A673 (cell line): Measurements from ENCODE around the gene UMODL1. TPM values are rescaled to one million over a fixed set of nuclear protein-coding genes. Genes with fewer than 3 reads are reported as not detected.

Experiments
- BruUV-seq: library from RNA; stranded (reverse); fragments of 400-500 nt; replicated peaks from 2 replicates; lab custom pipeline; 2021; lab: Mats Ljungman, UMichigan
- CTCF ChIA-PET: fragments of 300-600 bp; sonication (Branson Sonifier 250); formaldehyde crosslinking; loops from one replicate; lab custom pipeline; 2022; ENCODE audit warnings: antibody characterized with exemption; lab: Charles Lee
- POLR2A ChIA-PET: fragments of 300-600 bp; sonication (Branson Sonifier 250); formaldehyde crosslinking; loops from one replicate; lab custom pipeline; 2022; ENCODE audit warnings: antibody characterized with exemption; ENCODE audit not compliant: low non-redundant PET; lab: Charles Lee
- DNase-seq: peaks from one replicate; pipeline ENCODE4 v3.0.0-alpha.2; 2015; ENCODE audit warnings: low spot score
- H3K27ac ChIP-seq: fragments of 200-600 bp; sonication (generic); 2 replicates; pipeline ENCODE4 v1.5.1; 2016; ENCODE audit warnings: mixed run types, low read depth, mild to moderate bottlenecking, mixed read lengths, antibody characterized with exemption, low read length; ENCODE audit not compliant: poor library complexity, severe bottlenecking
- H3K27me3 ChIP-seq: fragments of 200-600 bp; sonication (generic); replicated peaks from 2 replicates; pipeline ENCODE4 v1.6.1; 2017; ENCODE audit warnings: mixed run types, low read depth, mild to moderate bottlenecking, mixed read lengths, antibody characterized with exemption, low read length; ENCODE audit not compliant: insufficient read depth, poor library complexity
- H3K36me3 ChIP-seq: fragments of 200-600 bp; sonication (generic); 2 replicates; pipeline ENCODE4 v1.6.1; 2016; ENCODE audit warnings: mixed run types, mild to moderate bottlenecking, mixed read lengths, antibody characterized with exemption, low read length; ENCODE audit not compliant: insufficient read depth, poor library complexity, severe bottlenecking
- H3K4me1 ChIP-seq: fragments of 200-600 bp; sonication (generic); 2 replicates; pipeline ENCODE4 v1.6.1; 2017; ENCODE audit warnings: mixed run types, mild to moderate bottlenecking, mixed read lengths, antibody characterized with exemption, low read length; ENCODE audit not compliant: insufficient read depth, poor library complexity, severe bottlenecking
- H3K4me3 ChIP-seq: fragments of 200-600 bp; sonication (generic); 2 replicates; pipeline ENCODE4 v1.5.1; 2016; ENCODE audit warnings: low read depth, mixed run types, mild to moderate bottlenecking, mixed read lengths, low read length; ENCODE audit not compliant: poor library complexity, severe bottlenecking
- H3K9me3 ChIP-seq: fragments of 200-600 bp; sonication (generic); 2 replicates; pipeline ENCODE4 v1.6.1; 2016; ENCODE audit warnings: mixed run types, low read depth, mild to moderate bottlenecking, mixed read lengths, antibody characterized with exemption, low read length; ENCODE audit not compliant: poor library complexity, severe bottlenecking
- EZH2 ChIP-seq: fragments of 200-600 bp; sonication (generic); IDR thresholded peaks from 2 replicates; pipeline ENCODE4 v1.6.1; 2017; ENCODE audit warnings: borderline replicate concordance, low read depth, mild to moderate bottlenecking, mixed read lengths, antibody characterized with exemption, low read length; ENCODE audit not compliant: poor library complexity, severe bottlenecking
- intact Hi-C: fragments of 100-400 bp; cut with micrococcal nuclease; formaldehyde crosslinking; loops from one replicate; pipeline ENCODE4 v1.10.0; 2022; ENCODE audit not compliant: unreplicated experiment
- total RNA-seq: library from RNA; stranded (reverse); gene quantifications from 2 replicates; pipeline ENCODE4 v1.2.3, GENCODE V29; 2021
- TF ChIP-seq, protein P1 (sequence below): fragments of 300-800, 200-600 bp; sonication (generic); conservative IDR thresholded peaks from 2 replicates; pipeline ENCODE4 v1.5.1; 2017; ENCODE audit warnings: low read depth, mild to moderate bottlenecking, antibody characterized with exemption, low read length, moderate library complexity, mixed read lengths

Gene UMODL1
- total RNA-seq, 1 experiment from 2014 or later = not detected

DNA sequence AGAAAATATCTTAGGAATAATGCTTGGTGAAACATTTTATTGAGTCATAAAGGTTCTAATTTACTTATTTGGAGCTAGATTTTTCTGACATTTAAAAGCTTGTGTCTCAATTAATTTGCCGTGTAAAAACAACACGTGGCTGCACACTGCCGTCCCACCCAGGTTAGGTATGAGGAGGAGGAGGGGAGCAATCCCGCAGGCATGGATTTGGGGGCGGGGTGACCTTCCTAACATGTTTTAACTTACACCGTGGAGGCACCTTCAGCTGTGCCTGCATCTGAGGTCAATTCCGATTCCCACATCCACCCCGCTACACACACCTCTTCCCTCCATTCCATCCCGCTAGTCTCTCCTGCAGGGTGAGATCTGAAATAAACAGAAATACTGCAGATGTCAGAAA lies 28.5 kb upstream of the UMODL1 start:
- intact Hi-C loops = no loop called here
- H3K27ac ChIP-seq = no peak overlapping the region
- no peaks in the 10 kb centered on the region for H3K36me3 ChIP-seq
- peaks cover 7% of the 10 kb centered on the region for H3K4me1 ChIP-seq
- no TSS peak for BruUV-seq
- POLR2A ChIA-PET = no interaction called here
- CTCF ChIA-PET = no interaction called here
- no peaks in the 10 kb centered on the region for H3K9me3 ChIP-seq
- no peaks in the 10 kb centered on the region for H3K27me3 ChIP-seq
- no peak for TF ChIP-seq EZH2
- TF ChIP-seq, protein P1, sequence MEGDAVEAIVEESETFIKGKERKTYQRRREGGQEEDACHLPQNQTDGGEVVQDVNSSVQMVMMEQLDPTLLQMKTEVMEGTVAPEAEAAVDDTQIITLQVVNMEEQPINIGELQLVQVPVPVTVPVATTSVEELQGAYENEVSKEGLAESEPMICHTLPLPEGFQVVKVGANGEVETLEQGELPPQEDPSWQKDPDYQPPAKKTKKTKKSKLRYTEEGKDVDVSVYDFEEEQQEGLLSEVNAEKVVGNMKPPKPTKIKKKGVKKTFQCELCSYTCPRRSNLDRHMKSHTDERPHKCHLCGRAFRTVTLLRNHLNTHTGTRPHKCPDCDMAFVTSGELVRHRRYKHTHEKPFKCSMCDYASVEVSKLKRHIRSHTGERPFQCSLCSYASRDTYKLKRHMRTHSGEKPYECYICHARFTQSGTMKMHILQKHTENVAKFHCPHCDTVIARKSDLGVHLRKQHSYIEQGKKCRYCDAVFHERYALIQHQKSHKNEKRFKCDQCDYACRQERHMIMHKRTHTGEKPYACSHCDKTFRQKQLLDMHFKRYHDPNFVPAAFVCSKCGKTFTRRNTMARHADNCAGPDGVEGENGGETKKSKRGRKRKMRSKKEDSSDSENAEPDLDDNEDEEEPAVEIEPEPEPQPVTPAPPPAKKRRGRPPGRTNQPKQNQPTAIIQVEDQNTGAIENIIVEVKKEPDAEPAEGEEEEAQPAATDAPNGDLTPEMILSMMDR = no peak
- no peak overlapping the region for H3K4me3 ChIP-seq
- no peak for DNase-seq

DNA sequence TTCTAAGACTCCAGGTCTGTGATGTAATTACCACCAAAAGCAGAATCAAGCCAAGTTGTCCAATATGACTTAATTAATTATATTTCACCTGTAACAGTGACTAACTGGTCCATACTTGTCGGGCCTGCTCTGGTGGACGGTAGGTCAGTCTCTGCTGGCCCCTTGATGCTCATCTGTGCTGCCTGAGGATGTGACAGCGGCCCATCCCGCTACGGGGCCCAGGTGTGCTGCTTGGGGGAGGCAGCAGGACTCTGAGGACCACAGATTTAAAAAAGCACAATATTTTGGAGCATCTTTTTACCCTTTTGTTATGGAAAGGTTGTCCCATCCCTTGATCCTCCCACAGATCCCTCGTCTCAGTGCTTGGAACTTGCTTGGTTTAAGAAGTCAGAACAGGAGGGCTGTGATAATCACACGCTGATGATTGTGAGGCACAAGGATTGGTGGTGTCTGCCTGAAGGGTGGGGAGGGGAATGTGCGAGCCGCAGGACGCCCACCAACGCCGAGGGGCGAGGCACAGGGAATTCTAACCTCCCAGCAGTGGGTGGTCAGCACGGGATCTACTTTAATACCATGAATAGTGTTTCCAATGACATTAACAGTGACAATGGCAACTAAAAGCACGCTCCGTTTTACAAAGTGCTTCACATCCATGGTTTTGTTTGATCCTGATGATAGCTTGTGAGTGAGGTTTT lies 27.8 kb upstream of the UMODL1 start:
- no TSS peak for BruUV-seq
- Histone ChIP-seq H3K36me3 (no peaks in the 10 kb centered on the region), H3K9me3 (no peaks in the 10 kb centered on the region), H3K27me3 (no peaks in the 10 kb centered on the region), H3K27ac (no peak overlapping the region), H3K4me1 (peaks cover 7% of the 10 kb centered on the region), H3K4me3 (no peak overlapping the region)
- no peak for TF ChIP-seq EZH2
- TF ChIP-seq, protein P1 = no peak
- CTCF ChIA-PET = no interaction called here
- POLR2A ChIA-PET = no interaction called here
- intact Hi-C loops = no loop called here
- no peak for DNase-seq

DNA sequence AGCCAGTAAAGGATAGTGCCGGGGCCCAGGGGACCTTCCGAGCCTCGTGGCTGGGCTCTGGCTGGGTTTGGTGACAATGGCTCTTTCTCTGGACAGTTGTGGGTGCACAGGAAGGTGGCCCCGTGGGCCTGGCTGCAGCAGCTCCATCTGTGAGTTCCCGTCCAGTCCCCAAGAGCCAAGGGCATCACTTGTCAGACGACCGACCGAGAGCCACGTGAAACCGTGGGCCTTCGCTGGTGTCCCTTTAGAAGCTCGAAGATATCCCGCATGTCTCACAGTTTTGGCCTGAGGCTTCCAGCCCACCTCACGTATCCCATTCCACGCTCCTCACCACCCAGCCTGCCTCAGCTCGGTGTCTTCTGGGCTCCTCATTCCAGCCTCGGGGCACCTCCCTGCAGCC lies 27.2 kb upstream of the UMODL1 start:
- TF ChIP-seq, protein P1 = no peak
- TF ChIP-seq EZH2 = no peak
- Histone ChIP-seq H3K36me3 (no peaks in the 10 kb centered on the region), H3K9me3 (no peaks in the 10 kb centered on the region), H3K4me1 (peaks cover 7% of the 10 kb centered on the region), H3K4me3 (no peak overlapping the region), H3K27me3 (no peaks in the 10 kb centered on the region), H3K27ac (no peak overlapping the region)
- no TSS peak for BruUV-seq
- ChIA-PET POLR2A (no interaction called here), CTCF (no interaction called here)
- DNase-seq = no peak
- intact Hi-C loops = no loop called here
